Heart left ventricle (tissue), 13 donors: ENCODE measurements around the gene STARD3.

Experiments
- CTCF ChIP-seq, 12 donors: fragments of 200-600 bp; sonication (generic) in 4 of 12; IDR thresholded peaks; one replicate each; pipeline versions ENCODE4 v1.5.0 to v1.8.0; 2018 to 2022; ENCODE audit warnings: antibody characterized with exemption in 12 of 12, mild to moderate bottlenecking in 5 of 12
- POLR2A ChIP-seq, 2 donors: fragments of 450-650 bp; IDR thresholded peaks; one replicate each; pipeline ENCODE4 v1.6.1; 2017; ENCODE audit warnings: antibody characterized with exemption in 2 of 2, mild to moderate bottlenecking in 2 of 2, moderate library complexity in 2 of 2
- donor health status: ischemic (EF 13 %, LVEDD 7.1; RV severe dilation, severe dysfunction).
- donor health status: DM: no; HTN: yes; CAD: no.
- donor health status: DM: no; HTN: no; CAD: no.
- donor health status: ischemic (EF 25% LVEDD 6.9; RV normal size, moderate dysfunction).
- donor health status: ischemic (EF 25% LVEDD 5.7; RV mildly dilated, moderate dysfunction).
- donor health status: ischemic (EF 35%, LVEDD 5.7; RV mildly dilated, moderate dysfunction).
- donor health status: nonischemic (EF 11% LVEDD 7.7; RV severe dilation, severe dysfunction).
- donor health status: DM: yes; HTN: yes; CAD: no.
- donor health status: PGD.
- donor health status: ischemic (EF 29% LVEDD 5.4; RV normal size, mild dysfunction).
- donor health status: nonischemic (EF 23%, LVEDD 6.1; RV moderate dilation, normal function).

DNA sequence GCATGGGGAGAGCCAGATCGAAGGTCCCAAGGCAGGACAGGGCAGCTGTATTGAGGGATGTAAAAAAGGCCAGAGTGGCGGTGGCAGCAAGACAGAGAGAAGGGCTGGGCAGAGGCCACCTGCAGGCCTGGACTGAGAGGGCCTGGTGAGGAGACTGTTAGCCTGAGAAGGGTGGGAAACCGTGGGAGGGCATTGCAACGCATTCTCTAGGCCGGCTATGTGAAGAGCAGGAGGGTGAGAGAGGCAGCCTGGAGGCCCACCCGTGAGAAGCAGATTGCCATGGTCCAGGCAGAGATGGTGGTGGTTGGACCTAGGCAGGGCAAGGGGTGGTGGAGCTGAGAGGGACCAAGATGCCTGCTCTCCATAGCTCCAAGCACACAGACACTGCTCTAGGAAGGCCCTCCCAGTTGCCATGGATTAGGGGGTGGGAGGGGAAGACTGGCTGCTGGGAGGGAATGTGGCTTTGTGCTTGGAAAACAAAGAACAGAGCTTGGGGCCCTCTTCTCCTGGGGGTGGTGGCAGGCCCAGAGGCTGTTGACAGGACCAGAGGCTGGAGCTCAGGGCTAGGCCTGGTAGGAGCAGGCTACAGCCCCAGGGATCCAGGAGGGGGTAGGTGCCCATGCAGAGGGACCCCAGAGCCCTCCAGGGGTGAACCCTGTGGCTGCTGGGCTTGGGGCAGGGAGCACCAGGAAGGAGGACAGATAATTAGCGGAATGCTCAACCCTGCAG, 15.8 kb downstream of the STARD3 start:
- TF ChIP-seq CTCF (IDR thresholded peaks at IDR 0.05) (no peak), POLR2A (IDR thresholded peaks at IDR 0.05) (no peak)
